H9 (cell line): ENCODE results near the gene MORF4L1. TPM values are rescaled to one million over a fixed set of nuclear protein-coding genes. Genes with fewer than 3 reads are reported as not detected.

ENCODE experiments used
- DNase-seq: peaks from one replicate; pipeline ENCODE4 v3.0.0-alpha.2; 2017
- H2AFZ ChIP-seq: one replicate; pipeline ENCODE4 v1.6.1; 2013; ENCODE audit warnings: mild to moderate bottlenecking, low read length, control low read depth, moderate library complexity
- H2AK5ac ChIP-seq: 2 replicates; pipeline ENCODE4 v1.6.1; 2013; ENCODE audit warnings: low read length, control low read depth, mixed read lengths; ENCODE audit not compliant: insufficient read length
- H2BK120ac ChIP-seq: one replicate; pipeline ENCODE4 v1.6.1; 2013; ENCODE audit warnings: low read depth, mild to moderate bottlenecking, low read length, control low read depth, inconsistent platforms; ENCODE audit not compliant: poor library complexity, severe bottlenecking
- H2BK12ac ChIP-seq: 2 replicates; pipeline ENCODE4 v1.6.1; 2013; ENCODE audit warnings: low read length, control low read depth, mixed read lengths, low read depth; ENCODE audit not compliant: insufficient read length
- H2BK15ac ChIP-seq: 2 replicates; pipeline ENCODE4 v1.6.1; 2013; ENCODE audit warnings: low read depth, low read length, control low read depth
- H2BK20ac ChIP-seq: one replicate; pipeline ENCODE4 v1.6.1; 2013; ENCODE audit warnings: low read depth, mild to moderate bottlenecking, low read length, control low read depth, inconsistent platforms; ENCODE audit not compliant: poor library complexity, severe bottlenecking
- H2BK5ac ChIP-seq: 2 replicates; pipeline ENCODE4 v1.6.1; 2013; ENCODE audit warnings: low read length, control low read depth, mixed read lengths; ENCODE audit not compliant: insufficient read length
- H3K14ac ChIP-seq: 2 replicates; pipeline ENCODE4 v1.6.1; 2013; ENCODE audit warnings: low read length, control low read depth; ENCODE audit not compliant: insufficient read depth
- H3K18ac ChIP-seq: 2 replicates; pipeline ENCODE4 v1.6.1; 2013; ENCODE audit warnings: low read depth, mild to moderate bottlenecking, mixed read lengths, low read length, control low read depth; ENCODE audit not compliant: insufficient read length
- H3K23ac ChIP-seq: 2 replicates; pipeline ENCODE4 v1.6.1; 2013; ENCODE audit warnings: low read length, control low read depth, mixed read lengths, low read depth; ENCODE audit not compliant: insufficient read length
- H3K23me2 ChIP-seq: 2 replicates; pipeline ENCODE4 v1.6.1; 2013; ENCODE audit warnings: low read depth, mild to moderate bottlenecking, mixed read lengths, low read length, control low read depth; ENCODE audit not compliant: insufficient read length, poor library complexity, severe bottlenecking
- H3K27ac ChIP-seq: 2 replicates; pipeline ENCODE4 v1.5.1; 2013; ENCODE audit warnings: low read length, control low read depth, mixed read lengths, low read depth; ENCODE audit not compliant: insufficient read length
- H3K27me3 ChIP-seq: 2 replicates; pipeline ENCODE4 v1.6.1; 2013; ENCODE audit warnings: low read length, control low read depth, inconsistent platforms; ENCODE audit not compliant: insufficient read depth
- H3K4ac ChIP-seq: 2 replicates; pipeline ENCODE4 v1.6.1; 2013; ENCODE audit warnings: low read depth, mild to moderate bottlenecking, control low read depth, inconsistent platforms, low read length, moderate library complexity
- H3K4me1 ChIP-seq: 2 replicates; pipeline ENCODE4 v1.6.1; 2013; ENCODE audit warnings: low read length, control low read depth, inconsistent platforms; ENCODE audit not compliant: insufficient read depth
- H3K4me2 ChIP-seq: 2 replicates; pipeline ENCODE4 v1.6.1; 2013; ENCODE audit warnings: low read length, control low read depth, mixed read lengths; ENCODE audit not compliant: insufficient read length, insufficient read depth
- H3K56ac ChIP-seq: 2 replicates; pipeline ENCODE4 v1.6.1; 2013; ENCODE audit warnings: low read depth, mild to moderate bottlenecking, mixed read lengths, low read length, control low read depth; ENCODE audit not compliant: insufficient read length
- H3K79me1 ChIP-seq: 2 replicates; pipeline ENCODE4 v1.6.1; 2013; ENCODE audit warnings: low read depth, mild to moderate bottlenecking, moderate library complexity, low read length, control low read depth, inconsistent platforms; ENCODE audit not compliant: insufficient read depth, poor library complexity, severe bottlenecking
- H3K79me2 ChIP-seq: 2 replicates; pipeline ENCODE4 v1.6.1; 2013; ENCODE audit warnings: low read length, control low read depth, inconsistent platforms; ENCODE audit not compliant: insufficient read depth
- H3K9ac ChIP-seq: 2 replicates; pipeline ENCODE4 v1.6.1; 2013; ENCODE audit warnings: low read length, control low read depth, mixed read lengths; ENCODE audit not compliant: insufficient read length; ENCODE audit errors: extremely low read depth
- H3K9me3 ChIP-seq: one replicate; pipeline ENCODE4 v1.6.1; 2013; ENCODE audit warnings: low read depth, low read length, inconsistent platforms; ENCODE audit not compliant: control insufficient read depth
- H3T11ph ChIP-seq: one replicate; pipeline ENCODE4 v1.6.1; 2013; ENCODE audit warnings: mild to moderate bottlenecking, low read length, control low read depth, inconsistent platforms
- H4K20me1 ChIP-seq: one replicate; pipeline ENCODE4 v1.6.1; 2013; ENCODE audit not compliant: control insufficient read depth, insufficient read length, insufficient read depth
- H4K5ac ChIP-seq: 2 replicates; pipeline ENCODE4 v1.6.1; 2013; ENCODE audit warnings: low read depth, mild to moderate bottlenecking, mixed read lengths, low read length, control low read depth; ENCODE audit not compliant: insufficient read length
- H4K8ac ChIP-seq: replicated peaks from 2 replicates; pipeline ENCODE4 v1.6.1; 2013; ENCODE audit warnings: low read length, control low read depth, mixed read lengths, low read depth; ENCODE audit not compliant: insufficient read length
- H4K91ac ChIP-seq: 2 replicates; pipeline ENCODE4 v1.6.1; 2013; ENCODE audit warnings: low read depth, mild to moderate bottlenecking, moderate library complexity, mixed read lengths, low read length, control low read depth; ENCODE audit not compliant: insufficient read length
- H3K27ac Mint-ChIP-seq, 3 experiments: 2 replicates in 2 of 3; 3 replicates in 1 of 3; pipeline ENCODE4 v1.8.0; 2020 to 2021; ENCODE audit warnings: mixed read lengths in 3 of 3, mild to moderate bottlenecking in 1 of 3, moderate library complexity in 1 of 3
- H3K27me3 Mint-ChIP-seq: 2 replicates; pipeline ENCODE4 v1.8.0; 2021; ENCODE audit warnings: low read depth, mild to moderate bottlenecking, moderate library complexity, mixed read lengths
- H3K36me3 Mint-ChIP-seq, 3 experiments: 2 replicates in 2 of 3; 3 replicates in 1 of 3; pipeline ENCODE4 v1.8.0; 2020 to 2021; ENCODE audit warnings: low read depth in 3 of 3, mixed read lengths in 3 of 3; ENCODE audit not compliant: insufficient read depth in 1 of 3
- H3K4me1 Mint-ChIP-seq, 2 experiments: 2 replicates each; pipeline ENCODE4 v1.8.0; 2020; ENCODE audit warnings: mixed read lengths in 2 of 2
- H3K4me3 Mint-ChIP-seq, 2 experiments: 2 replicates in 1 of 2; 3 replicates in 1 of 2; pipeline ENCODE4 v1.8.0; 2020 to 2021; ENCODE audit warnings: mild to moderate bottlenecking in 2 of 2, mixed read lengths in 2 of 2, moderate library complexity in 1 of 2
- H3K9me3 Mint-ChIP-seq, 2 experiments: 2 replicates in 1 of 2; 3 replicates in 1 of 2; pipeline ENCODE4 v1.8.0; 2020; ENCODE audit warnings: mild to moderate bottlenecking in 2 of 2, mixed read lengths in 2 of 2, moderate library complexity in 1 of 2
- CTCF ChIP-seq: fragments of 200-600 bp; sonication (generic); conservative IDR thresholded peaks from 3 replicates; pipeline ENCODE4 v1.8.0; 2021; ENCODE audit warnings: antibody characterized with exemption, mild to moderate bottlenecking
- WGBS: extraction: QIAGEN DNeasy Blood & Tissue Kit; methylation state at CpG from one replicate; pipeline ENCODE4 v1.1.7; 2013; ENCODE audit warnings: missing lambda C conversion rate, low lambda C conversion rate, mixed read lengths; ENCODE audit not compliant: insufficient read length; ENCODE audit errors: extremely low coverage; 5-methylcytosine and 5-hydroxymethylcytosine counted together
- total RNA-seq: library from RNA; stranded (reverse); gene quantifications from 2 replicates; pipeline ENCODE4 v1.2.1, GENCODE V29; 2021

The MORF4L1 gene
- total RNA-seq, 1 experiment from 2014 or later, result 544 TPM

GRCh38 chr15:78904599-78905358, 32.1 kb downstream of the MORF4L1 start:
- Histone ChIP-seq H3K4ac (no peak overlapping the region), H3K9me3 (no peaks in the 10 kb centered on the region), H2BK15ac (no peak overlapping the region), H4K91ac (no peak overlapping the region), H3K9ac (no peak overlapping the region), H2BK12ac (no peak overlapping the region), H4K5ac (no peak overlapping the region), H2BK20ac (no peak overlapping the region), H3K79me1 (peaks cover under 1% of the 10 kb centered on the region), H3K23ac (no peak overlapping the region), H3K79me2 (no peaks in the 10 kb centered on the region), H3K4me1 (peaks cover 2% of the 10 kb centered on the region; the same call in 1 of the 2 replicates), H3K23me2 (no peaks in the 10 kb centered on the region), H2BK120ac (no peak overlapping the region), H3T11ph (no peak overlapping the region), H2AK5ac (no peak overlapping the region), H3K18ac (no peak overlapping the region), H3K4me2 (no peak overlapping the region), H2AFZ (no peak overlapping the region), H2BK5ac (no peak overlapping the region), H3K27ac (no peak overlapping the region), H3K56ac (no peak overlapping the region), H4K8ac (no peak overlapping the region), H4K20me1 (no peaks in the 10 kb centered on the region), H3K14ac (no peak overlapping the region), H3K27me3 (no peaks in the 10 kb centered on the region)
- peaks cover 30 to 72% (median 61%) of the 10 kb centered on the region in 3 experiments; a peak in 6 of 7 replicates for H3K36me3 Mint-ChIP-seq
- peaks cover 11 to 17% of the 10 kb centered on the region in 2 experiments for H3K4me1 Mint-ChIP-seq
- H3K4me3 Mint-ChIP-seq, result no peak overlapping the region
- DNase-seq, result no peak
- no peaks in the 10 kb centered on the region; the same call in 1 of the 2 replicates for H3K27me3 Mint-ChIP-seq
- no peak for TF ChIP-seq CTCF
- no CpG with 5 or more reads among the region's 6 CpGs for WGBS
- no peaks in the 10 kb centered on the region for H3K9me3 Mint-ChIP-seq
- H3K27ac Mint-ChIP-seq, result peak overlapping the region in 2 of 3 experiments; percentile 8 to 21; a peak in 3 of 7 replicates
